Measurements from ENCODE around the gene MTMR2.

The MTMR2 gene

DNA sequence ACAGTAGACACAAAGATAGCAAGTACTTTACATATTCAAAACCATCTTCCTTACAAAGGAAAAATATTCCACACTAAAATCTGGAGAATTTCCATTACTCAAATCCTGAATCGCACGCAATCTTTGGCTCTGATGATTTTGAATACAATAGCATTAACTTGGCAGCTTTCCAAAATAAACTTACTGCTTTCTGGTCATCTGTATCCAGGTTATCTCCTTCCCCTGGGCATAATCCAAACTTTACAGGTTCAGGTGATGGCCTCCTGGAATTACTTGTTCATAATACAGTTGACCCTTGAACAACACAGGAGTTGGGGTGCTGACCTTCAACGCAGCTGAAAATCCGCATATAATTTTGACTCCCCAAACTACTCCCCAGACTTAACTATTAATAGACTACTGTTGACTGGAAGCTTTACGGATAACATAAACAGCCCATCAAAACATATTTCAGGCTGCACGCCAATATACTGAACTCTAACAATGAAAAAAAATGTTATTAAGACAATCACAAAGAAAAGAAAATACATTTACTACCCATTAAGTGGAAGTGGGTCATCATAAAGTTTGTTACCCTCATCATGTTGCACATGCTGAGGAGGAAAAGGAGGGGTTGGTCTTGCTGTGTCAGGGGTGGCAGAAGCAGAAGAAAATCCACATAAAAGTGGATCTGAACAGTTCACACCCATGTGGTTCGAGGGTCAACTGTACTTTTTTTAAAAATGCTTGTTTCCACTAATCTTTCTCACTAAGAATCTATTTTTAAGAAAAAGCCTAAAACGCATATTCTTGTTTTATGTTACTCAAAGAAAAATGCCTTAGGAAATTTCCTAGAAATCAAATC is 6.5 kb downstream of the MTMR2 start:
- no peak for DNase-seq

DNA sequence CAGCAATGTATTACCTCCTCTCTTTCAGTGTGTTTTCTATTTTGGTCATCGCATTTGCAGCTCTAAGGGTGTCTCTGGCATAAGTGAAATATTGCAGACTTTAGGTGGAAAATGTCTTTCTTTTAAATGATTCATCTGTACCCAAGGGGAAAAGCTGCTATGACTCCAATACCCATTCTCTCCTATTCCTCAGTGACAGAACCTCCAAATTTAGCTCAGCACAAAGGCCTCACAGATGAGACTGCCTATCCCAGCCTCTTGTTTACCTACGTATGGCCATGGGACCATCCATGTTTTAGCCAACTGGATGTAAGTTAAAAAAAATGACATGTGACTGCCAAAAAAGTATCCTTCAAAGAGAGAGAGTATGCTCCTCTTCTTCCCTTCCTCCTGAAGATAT is 7.9 kb downstream of the MTMR2 start:
- no peak for DNase-seq

DNA sequence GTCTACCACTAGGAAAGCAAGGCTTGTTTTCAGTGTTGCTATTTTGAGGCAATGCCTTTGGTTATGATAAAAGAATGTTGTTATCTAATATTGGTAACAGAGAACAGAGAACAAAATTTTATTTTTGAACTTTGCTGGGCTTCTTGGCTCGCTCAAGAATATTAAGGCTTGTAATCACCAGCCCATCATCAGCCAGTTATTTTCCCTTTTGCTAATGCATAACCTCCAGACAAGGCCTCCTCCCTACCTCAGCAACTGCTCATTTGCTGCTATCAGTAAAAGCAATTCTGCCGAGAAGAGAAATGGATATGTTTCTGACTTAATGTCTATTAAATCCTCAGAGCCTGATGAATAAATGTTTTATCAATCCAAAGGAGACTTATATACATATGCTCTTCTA is 8.9 kb downstream of the MTMR2 start:
- no peak for DNase-seq

DNA sequence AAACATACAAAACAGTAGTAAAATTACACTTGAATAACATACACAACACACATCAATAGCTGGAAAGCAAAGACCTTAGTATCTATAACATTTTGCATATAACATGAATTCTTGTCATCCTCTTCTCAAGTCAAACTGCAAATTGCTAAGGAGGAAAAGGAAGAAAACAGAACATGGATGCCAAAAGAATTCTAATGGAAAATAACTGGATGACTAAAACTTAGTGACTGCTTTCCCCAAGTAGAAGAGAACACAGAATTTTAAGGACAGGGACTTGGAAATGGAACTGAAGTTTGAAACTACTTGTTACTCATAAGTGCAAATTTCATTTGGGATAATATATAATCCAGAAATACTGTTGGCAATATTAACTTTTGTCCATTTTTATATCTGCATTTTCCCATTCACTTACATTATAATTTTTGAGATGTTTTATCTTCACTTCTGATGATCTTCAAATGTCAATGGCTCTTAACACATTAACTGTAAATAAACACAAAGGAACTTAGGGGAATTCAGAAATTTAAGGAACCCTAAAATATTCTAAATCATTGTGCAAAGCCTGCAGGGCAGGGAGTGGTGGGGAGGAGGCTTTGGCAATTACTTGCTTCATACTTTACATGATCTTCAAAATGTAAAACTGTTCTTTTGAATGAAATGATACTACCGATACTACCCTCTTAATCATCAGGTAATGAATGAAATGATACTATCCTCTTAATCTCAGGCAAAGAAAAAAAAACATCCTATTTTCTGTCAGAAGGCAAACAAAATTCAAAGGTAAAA is 9.9 kb downstream of the MTMR2 start:
- no peak for DNase-seq

DNA sequence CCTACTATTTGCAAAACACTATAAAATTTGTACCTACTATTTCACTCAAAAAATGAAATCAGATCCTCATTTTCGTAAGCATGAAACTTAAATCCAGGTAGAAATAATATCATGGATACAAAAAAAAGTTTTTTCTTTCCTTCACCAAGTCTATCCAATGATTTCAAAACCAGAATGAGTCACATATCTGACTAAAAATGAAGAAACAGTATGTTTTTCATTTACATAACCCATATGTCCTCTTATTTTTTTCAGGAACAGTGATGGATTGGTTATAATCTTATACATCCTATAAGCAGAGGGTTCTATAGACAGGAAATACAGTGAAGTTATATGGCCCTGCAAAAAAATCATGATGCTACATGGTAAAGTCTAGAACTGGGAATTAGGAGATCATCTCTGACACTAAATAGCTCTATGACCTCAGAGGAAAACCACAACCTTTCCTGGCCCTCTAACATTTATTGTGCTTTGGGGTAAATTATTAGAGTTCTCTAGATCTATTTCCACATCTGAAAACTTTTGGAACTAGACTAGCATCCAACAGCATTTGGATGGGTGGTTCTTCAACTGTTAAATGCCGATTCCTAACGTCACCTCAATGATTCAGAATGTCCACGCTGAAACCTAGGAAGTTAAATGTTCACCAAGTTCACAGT is 10.9 kb downstream of the MTMR2 start:
- no peak for DNase-seq

DNA sequence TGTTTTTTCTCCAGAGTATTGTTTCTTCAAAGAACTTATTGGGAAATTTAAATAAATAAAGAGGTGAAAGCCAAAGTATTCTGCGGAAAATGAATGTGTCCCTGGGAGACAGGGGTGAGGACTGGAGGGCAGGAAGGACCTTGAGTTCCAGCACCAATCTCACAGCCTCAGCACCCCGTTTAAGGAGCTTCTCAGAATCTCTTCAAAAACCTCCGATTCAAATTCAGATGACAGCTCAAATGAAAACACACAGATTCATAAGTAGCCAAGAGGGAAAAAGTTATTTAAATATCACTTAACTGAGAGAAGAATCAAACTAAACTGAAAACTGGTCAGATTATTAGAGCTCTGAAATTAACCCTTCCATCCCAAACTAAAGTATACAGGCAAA is 12.5 kb downstream of the MTMR2 start:
- DNase-seq = no peak

DNA sequence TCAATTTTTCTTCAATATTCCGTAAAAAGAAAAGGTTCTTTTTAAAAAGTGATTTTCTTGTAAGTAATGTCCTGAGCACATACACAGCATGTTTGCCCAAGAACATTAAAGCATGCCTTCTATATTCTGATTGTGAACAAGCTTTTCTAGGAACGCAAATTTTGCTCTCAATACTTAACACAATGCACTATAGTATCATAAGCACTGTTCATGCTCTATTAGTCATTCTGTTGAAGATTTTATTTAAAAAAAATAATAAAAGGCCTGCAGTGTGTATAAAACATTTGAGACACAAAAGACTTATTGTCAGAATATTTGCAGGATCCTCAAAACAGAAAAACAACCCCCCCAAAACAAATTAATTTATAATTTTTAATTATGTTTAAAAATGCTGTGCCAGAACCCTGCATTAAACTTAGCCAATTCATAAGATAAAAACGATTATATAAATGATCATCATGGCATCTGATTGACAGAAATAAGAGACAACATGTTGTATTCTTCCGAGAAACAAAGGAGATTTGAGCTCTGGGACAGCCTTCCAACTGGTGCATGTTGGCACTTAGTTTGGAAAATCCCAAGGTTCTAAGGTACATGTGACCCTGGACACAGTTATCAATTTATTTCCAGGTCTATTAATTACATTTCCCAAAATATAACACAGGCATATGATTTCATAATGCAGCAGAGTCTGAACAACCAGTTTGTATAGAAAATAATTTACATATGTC is 13.1 kb downstream of the MTMR2 start:
- DNase-seq = no peak

DNA sequence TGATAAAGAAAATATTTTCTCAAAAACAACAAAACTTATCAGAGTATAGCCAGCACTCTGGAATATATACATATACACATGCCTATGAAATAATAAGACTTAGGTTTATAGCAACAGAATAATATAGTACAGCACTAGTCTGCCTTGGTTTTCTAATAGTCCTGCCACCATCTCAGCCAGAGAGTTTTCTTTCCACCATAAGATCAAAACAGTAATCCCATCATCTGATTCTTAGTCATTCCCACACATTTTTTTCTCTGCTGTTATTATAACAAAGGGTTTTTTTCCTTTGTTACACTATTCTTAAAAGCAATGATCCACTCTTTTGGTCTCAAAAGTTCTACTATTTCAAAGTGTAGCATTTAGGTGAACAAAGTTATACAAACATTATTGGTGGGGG is 15.1 kb downstream of the MTMR2 start:
- DNase-seq = no peak

DNA sequence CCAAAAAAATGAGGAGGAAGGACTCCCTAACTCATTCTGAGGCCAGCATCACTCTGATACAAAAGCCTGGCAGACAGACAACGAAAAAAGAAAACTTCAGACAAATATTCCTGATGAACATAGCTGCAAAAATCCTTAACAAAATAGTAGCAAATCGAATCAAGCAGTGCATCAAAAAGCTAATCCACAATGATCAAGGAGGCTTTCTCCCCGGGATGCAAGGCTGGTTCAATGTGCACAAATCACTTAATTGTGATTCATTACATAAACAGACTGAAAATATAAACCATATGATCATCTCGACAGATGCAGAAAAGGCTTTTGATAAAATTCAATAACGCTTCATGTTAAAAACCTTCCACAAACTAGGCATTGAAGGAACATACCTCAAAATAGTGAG is 16.4 kb downstream of the MTMR2 start:
- no peak for DNase-seq

DNA sequence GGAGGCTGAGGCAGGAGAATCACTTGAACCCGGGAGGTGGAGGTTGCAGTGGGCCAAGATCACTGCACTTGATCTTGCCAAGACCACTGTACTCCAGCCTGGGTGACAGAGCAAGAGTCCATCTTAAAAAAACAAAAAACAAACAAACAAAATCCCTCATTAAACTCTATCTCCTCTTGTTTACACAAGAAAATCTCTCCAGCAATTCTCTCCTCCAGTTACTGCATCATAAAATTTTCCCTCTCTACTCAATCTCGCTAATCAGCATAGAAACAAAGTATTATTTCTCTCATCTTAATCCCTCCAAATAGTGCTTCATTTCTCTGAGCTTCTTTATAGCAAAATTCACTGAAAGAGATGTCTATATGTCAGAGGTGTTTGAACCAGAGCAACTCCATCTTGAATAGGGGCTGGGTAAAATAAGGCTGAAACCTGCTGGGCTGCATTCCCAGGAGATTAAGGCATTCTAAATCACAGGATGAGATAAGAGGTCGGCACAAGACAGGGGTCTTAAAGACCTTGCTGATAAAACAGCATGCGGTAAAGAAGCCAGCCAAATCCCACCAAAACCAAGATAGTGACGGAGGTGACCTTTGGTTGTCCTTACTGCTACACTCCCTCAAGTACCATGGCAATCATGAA is 19.8 kb downstream of the MTMR2 start:
- no peak for DNase-seq

DNA sequence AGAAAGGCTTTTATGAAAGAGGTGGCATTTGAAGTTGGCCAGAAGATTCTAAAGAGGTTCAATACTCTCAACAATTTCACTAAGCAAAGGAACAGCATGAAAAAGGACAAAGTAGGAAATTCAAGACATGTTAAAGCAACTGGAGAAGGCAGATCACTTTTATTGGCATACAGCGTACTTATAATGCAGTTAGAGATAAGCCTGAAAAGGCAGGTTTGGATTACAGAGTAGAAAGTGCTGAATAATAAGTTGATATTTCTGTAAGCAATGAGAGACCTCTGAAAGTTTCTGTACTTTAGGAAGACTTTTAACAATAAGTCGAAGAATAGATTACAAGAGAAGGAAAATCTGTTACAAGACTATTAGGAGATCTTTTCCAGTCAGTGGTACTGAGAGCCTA is 25.1 kb downstream of the MTMR2 start:
- DNase-seq = no peak

DNA sequence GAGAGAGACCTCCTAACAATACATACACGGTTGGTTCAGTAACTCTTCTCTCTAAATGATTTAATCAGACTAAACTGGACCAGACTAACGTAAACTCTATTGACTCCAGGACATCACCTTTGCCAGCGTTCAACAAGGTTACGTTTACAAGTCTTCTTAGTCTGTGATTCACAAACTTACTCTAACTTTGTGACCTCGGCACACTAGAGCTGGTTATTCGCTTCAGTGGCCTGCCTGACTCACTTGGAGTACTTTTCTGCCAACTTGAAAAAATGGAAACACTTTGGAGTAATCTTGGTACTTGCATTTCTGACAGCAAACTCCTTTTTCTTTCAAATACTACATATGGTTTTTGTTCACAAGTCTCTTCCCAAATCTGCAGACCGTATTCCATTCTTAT is 26.2 kb downstream of the MTMR2 start:
- DNase-seq = no peak

DNA sequence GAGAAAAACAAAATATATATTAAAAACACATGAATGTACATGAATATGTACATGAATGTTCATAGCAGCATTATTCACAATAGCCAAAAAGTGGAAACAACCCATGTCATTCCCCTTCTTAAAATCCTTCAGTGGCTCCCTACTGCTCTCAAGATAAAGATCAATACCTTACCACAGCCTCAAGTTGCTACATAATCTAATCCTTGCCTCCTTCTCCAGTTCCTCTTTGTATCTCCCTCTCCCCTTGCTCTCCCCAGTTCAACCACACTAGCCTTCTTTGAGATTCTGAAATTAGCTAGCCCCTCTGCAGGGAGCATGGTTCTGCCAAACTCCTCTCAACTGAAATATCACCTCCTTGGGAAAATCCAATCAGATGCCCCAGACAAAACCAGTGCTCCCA is 28.1 kb downstream of the MTMR2 start:
- no peak for DNase-seq

DNA sequence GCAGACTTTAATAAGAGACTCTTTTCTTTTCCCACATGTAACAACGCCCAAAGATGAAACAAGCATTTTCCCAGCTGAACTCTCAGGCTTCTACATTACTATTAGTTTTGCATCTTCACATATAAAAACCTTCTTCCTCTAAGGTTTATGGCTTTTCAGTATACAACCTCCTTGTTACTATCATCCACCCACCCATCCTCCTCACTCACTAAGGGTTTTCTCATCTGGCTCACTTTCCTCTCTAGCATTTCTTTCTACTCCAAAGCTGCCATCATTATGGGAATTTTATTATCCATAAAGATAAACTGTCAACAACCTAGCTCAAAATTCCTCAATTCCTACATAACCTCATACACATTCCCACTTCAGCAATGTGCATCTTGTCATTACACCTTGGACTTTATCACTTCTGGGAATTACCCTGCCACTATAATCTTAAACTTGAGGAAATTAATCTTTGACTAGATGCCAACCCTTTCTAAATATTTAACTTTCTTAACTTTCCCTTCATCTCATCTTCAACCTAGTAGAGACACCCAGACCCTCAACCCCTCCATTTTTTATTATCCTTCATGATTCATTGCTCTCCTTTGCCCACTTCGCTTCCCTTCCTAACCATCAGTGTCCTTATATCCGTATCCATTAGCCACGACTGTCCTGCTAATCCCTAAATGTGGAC is 30.9 kb downstream of the MTMR2 start:
- no peak for DNase-seq

DNA sequence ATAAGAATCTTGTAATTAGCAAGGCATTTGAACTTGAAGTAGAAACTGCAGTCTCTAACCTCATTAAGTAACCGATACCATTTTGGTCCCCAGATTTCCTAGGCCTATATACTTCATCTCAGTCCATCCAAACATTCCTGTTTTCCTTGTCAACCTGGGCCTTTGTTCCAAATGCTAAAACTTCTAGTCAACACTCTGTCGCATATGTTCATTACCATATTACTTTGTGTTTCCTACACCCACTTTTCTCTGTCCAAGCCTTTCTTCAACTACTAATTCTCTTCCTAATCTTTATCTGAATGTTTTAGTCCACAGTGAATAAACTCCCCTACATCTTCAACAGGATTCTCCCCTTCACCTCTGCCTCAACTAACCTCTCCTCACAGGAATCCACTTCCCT is 31.4 kb downstream of the MTMR2 start:
- DNase-seq = no peak

DNA sequence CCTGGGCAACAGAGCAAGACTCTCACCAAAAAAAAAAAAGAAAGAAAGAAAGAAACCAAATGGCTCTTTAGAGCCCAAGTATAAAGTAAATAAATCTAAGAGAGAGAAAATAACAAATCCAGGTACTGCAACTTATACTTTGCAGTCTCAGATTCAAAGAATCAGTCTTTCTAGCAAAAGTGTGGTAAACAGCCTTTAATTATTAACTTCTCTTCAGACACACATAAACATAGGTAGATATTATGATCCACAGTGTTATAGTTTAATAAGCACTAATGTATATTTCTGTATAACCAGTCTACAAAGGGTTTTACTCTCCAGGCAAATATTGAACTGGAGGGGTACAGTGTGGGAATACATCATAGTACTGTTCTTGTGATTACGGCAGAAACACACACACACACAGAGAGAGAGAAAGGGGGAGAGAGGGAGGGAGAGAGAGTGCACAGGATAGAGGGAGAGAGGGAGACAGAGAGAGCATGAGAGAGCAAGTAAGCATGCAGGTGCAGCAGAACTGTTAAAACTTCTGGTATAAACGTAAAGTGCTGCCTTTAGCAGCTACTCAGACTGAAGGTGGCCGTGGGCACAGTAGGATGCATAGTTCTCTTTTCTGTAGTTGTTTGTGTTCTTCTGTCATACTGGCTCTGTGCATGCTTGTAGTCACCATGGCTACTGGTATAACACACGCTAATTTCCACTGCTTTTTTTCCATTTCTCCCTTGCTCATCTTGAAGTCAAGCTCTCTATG is 32.3 kb downstream of the MTMR2 start:
- DNase-seq = no peak

DNA sequence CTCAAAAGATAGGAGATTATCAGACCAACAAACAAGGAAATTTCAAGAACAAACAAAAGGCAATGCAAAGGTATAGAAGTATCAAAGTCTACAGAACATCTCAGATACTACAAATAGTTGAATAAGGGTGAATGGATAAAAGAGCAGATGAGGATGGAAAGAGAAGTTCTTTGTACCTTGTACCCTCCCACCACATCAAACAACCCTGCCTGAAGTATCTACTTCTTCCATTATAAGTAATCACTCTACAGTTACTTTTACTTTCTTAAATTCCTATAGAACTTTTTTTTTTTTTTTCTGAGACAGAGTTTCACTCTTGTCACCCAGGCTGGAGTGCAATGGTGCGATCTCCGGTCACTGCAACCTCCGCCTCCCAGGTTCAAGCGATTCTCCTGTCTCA is 35.1 kb downstream of the MTMR2 start:
- DNase-seq = no peak

DNA sequence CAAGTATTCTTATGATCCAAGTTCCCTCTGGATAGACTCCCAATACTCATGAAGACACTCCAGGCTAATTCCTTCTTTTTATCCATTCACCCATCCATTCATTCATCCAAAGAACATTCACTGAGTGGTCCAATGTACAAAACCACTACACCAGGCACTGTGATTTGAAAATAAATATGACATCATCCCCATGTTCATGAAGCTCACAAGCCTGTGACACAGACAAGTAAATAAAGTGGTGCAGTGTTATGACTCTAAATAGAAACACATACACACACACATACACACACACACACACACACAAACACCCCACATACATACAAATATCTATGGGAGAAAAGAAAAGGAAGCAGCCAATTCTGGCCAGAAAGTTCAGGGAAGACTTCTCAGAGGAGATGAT is 35.5 kb downstream of the MTMR2 start:
- no peak for DNase-seq

DNA sequence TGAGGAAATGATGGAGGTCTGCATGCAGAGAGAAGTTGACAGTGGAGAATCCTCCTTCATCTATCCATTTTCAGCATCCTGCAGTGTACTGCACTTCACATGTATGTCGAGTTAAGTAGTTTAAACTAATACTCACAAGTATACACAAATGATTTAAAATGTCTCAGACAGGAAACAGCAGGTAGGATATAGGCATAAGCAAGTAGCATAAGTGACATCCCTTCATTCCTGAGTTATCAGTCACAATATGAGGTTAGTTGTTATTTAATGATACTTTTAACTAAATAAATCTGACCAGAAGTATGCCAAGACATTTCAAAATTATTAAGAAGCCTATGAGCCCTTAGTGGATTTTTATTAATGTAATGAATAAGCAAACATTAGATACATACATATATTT is 37.4 kb downstream of the MTMR2 start:
- DNase-seq = no peak

DNA sequence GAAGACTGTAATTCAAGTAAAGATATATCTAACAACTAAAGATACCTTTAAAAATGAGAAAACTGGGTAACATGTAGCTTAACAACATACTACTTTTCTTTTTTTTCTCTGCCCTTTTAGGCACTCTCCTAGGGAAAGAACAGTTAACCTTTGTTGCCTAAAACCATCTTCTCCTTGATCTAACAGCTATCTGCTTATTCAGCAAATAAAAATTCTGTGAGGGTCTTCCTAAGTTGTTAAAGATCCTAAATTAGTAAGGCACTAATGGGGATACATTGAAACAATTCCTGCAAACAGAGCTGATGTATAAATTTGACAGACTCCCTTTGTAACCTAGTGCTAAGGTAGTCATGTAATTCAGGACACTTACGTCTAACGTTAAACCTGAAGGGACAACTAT is 39.1 kb downstream of the MTMR2 start:
- DNase-seq = no peak

DNA sequence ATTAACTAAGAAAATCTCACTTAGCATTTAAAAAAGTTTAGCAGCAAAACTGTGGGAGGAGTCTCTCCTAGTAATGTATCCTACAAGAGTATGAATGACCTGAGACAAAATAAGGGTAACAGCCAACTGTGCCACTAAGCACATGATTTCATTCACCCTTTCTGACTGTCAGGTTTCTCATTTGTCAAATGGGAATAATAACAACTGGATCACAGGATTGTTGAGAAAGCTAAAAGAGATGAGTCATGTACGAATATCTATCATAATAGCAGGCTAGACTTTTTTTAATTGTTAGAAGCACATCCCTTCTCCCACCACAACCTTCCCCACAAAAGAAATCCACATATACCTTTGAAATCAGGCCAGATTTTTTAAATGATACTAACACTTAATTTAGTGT is 39.5 kb downstream of the MTMR2 start:
- no peak for DNase-seq

Data from amniotic stem cell (primary cell).